ENCODE results near the gene SMAGP. TPM values are rescaled to one million over a fixed set of nuclear protein-coding genes. Genes with fewer than 3 reads are reported as not detected.

The SMAGP gene
- total and polyA plus RNA-seq, 4 donors, result 4.1 to 9.3 (median 6.5) TPM

- Histone ChIP-seq H3K36me3 (ENCODE audit: control insufficient read depth in 1 of 2, insufficient read depth in 2 of 2, low read length in 1 of 2) (peaks cover 0 to 2% of the 10 kb centered on the region in 2 donors), H3K4me1 (ENCODE audit: control insufficient read depth in 1 of 2, insufficient read depth in 2 of 2, low read length in 2 of 2) (no peaks in the 10 kb centered on the region), H3K27me3 (ENCODE audit: control insufficient read depth in 1 of 2, insufficient read depth in 2 of 2, low read length in 1 of 2) (no peaks in the 10 kb centered on the region), H3K9me3 (ENCODE audit: control insufficient read depth, low read length) (no peaks in the 10 kb centered on the region), H3K4me3 (ENCODE audit: low read length in 2 of 2) (no peak overlapping the region), H3K27ac (ENCODE audit: low read depth in 1 of 2, low read length in 2 of 2) (no peak overlapping the region)
- intact Hi-C loops (cut with DNase I), result no loop called here
- ATAC-seq (ENCODE audit: low FRiP score), result no peak
- DNase-seq, result no peak
- 65 to 73% methylated on average over 2 of the region's 2 CpGs for WGBS, 2 donors
These were observed 59.4 kb downstream of the SMAGP start for GRCh38 chr12:51210690-51211395.

GRCh38 chr12:51209259-51209658 is 61.0 kb downstream of the SMAGP start:
- H3K4me3 ChIP-seq (ENCODE audit: low read length in 2 of 2), result no peak overlapping the region
- intact Hi-C loops (cut with DNase I), result no loop called here
- ATAC-seq (ENCODE audit: low FRiP score) (no peak), DNase-seq (no peak)
- no peak overlapping the region for H3K27ac ChIP-seq (ENCODE audit: low read depth in 1 of 2, low read length in 2 of 2)
- 90 to 95% methylated on average over 2 of the region's 2 CpGs for WGBS, 2 donors
- H3K27me3 ChIP-seq (ENCODE audit: control insufficient read depth in 1 of 2, insufficient read depth in 2 of 2, low read length in 1 of 2), result no peaks in the 10 kb centered on the region
- H3K36me3 ChIP-seq (ENCODE audit: control insufficient read depth in 1 of 2, insufficient read depth in 2 of 2, low read length in 1 of 2), result peaks cover 0 to 2% of the 10 kb centered on the region in 2 donors
- H3K4me1 ChIP-seq (ENCODE audit: control insufficient read depth in 1 of 2, insufficient read depth in 2 of 2, low read length in 2 of 2), result no peaks in the 10 kb centered on the region
- no peaks in the 10 kb centered on the region for H3K9me3 ChIP-seq (ENCODE audit: control insufficient read depth, low read length)

- Histone ChIP-seq H3K4me3 (ENCODE audit: low read length in 2 of 2) (no peak overlapping the region), H3K9me3 (ENCODE audit: control insufficient read depth, low read length) (no peaks in the 10 kb centered on the region), H3K27me3 (ENCODE audit: control insufficient read depth in 1 of 2, insufficient read depth in 2 of 2, low read length in 1 of 2) (no peaks in the 10 kb centered on the region), H3K4me1 (ENCODE audit: control insufficient read depth in 1 of 2, insufficient read depth in 2 of 2, low read length in 2 of 2) (no peaks in the 10 kb centered on the region), H3K36me3 (ENCODE audit: control insufficient read depth in 1 of 2, insufficient read depth in 2 of 2, low read length in 1 of 2) (peaks cover 0 to 2% of the 10 kb centered on the region in 2 donors), H3K27ac (ENCODE audit: low read depth in 1 of 2, low read length in 2 of 2) (no peak overlapping the region)
- 94 to 95% methylated on average over 7 of the region's 7 CpGs for WGBS, 2 donors
- DNase-seq (no peak), ATAC-seq (ENCODE audit: low FRiP score) (no peak)
- intact Hi-C loops (cut with DNase I), result no loop called here
These were observed 62.1 kb downstream of the SMAGP start for GRCh38 chr12:51208016-51208660.

DNA sequence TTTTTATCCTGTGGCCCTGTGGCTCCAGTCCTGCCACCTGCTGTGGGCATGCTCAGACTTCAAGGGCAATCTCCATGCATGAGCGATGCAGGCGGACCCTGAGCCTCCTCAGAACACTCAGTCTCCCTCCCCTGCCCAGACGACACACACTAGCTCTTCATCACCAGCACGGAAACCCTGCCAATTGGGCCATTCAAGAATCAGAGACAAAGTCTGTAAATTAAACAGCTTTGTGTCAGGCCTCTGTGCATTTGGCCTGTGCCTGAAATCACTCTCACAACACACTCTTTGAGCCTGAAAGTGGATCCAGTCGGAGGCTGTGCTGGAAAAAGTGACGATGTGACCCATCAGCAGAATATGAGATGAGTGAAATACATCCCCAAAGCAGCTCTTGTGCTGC is 64.9 kb downstream of the SMAGP start:
- H3K4me3 ChIP-seq (ENCODE audit: low read length in 2 of 2), result no peak overlapping the region
- H3K27ac ChIP-seq (ENCODE audit: low read depth in 1 of 2, low read length in 2 of 2), result no peak overlapping the region
- intact Hi-C loops (cut with DNase I), result no loop called here
- ATAC-seq (ENCODE audit: low FRiP score) (no peak), DNase-seq (no peak)
- no peaks in the 10 kb centered on the region for H3K9me3 ChIP-seq (ENCODE audit: control insufficient read depth, low read length)
- peaks cover 0 to 2% of the 10 kb centered on the region in 2 donors for H3K36me3 ChIP-seq (ENCODE audit: control insufficient read depth in 1 of 2, insufficient read depth in 2 of 2, low read length in 1 of 2)
- no peaks in the 10 kb centered on the region for H3K4me1 ChIP-seq (ENCODE audit: control insufficient read depth in 1 of 2, insufficient read depth in 2 of 2, low read length in 2 of 2)
- WGBS, 2 donors, result 89 to 96% methylated on average over 6 of the region's 6 CpGs
- no peaks in the 10 kb centered on the region for H3K27me3 ChIP-seq (ENCODE audit: control insufficient read depth in 1 of 2, insufficient read depth in 2 of 2, low read length in 1 of 2)

DNA sequence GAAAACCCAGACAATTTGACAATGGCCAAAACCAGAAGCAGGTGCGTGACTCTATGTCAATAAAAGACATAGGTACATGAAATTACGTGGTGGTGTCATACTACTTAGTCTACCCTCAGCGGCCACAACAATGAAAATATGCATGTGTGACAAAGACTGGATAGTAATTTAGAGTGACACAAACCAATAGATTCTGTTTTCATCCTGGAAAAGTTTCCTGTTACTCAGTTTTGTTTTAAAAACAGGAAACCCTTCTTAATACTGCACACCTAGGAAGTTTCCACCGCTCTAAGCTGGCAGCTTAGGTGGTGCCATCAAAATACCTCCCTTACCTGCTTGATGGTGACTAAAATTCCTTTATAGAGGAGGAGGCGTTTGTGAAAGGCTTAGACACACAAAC is 67.5 kb downstream of the SMAGP start:
- no peaks in the 10 kb centered on the region for H3K4me1 ChIP-seq (ENCODE audit: control insufficient read depth in 1 of 2, insufficient read depth in 2 of 2, low read length in 2 of 2)
- intact Hi-C loops (cut with DNase I), result no loop called here
- WGBS, 2 donors, result 94 to 96% methylated on average over 5 of the region's 5 CpGs
- no peak overlapping the region for H3K27ac ChIP-seq (ENCODE audit: low read depth in 1 of 2, low read length in 2 of 2)
- no peaks in the 10 kb centered on the region for H3K27me3 ChIP-seq (ENCODE audit: control insufficient read depth in 1 of 2, insufficient read depth in 2 of 2, low read length in 1 of 2)
- H3K9me3 ChIP-seq (ENCODE audit: control insufficient read depth, low read length), result no peaks in the 10 kb centered on the region
- no peaks in the 10 kb centered on the region for H3K36me3 ChIP-seq (ENCODE audit: control insufficient read depth in 1 of 2, insufficient read depth in 2 of 2, low read length in 1 of 2)
- ATAC-seq (ENCODE audit: low FRiP score), result no peak
- DNase-seq, result no peak
- H3K4me3 ChIP-seq (ENCODE audit: low read length in 2 of 2), result no peak overlapping the region

DNA sequence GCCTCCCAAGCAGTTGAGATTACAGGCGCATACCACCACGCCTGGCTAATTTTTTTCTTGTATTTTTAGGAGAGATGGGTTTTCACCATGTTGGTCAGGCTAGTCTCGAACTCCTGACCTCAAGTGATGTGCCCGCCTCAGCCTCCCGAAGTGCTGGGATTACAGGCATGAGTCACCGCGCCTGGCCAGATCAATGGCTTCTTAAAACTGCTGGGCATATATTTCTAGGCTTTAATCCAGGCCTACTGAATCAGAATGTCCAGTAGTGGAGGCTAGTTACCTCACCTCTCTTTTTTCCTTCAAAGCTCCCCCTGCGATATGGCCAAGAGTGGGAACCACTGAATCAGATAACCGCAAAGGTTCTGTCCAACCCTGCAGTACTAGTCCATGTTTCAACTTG is 69.4 kb downstream of the SMAGP start:
- Histone ChIP-seq H3K4me3 (ENCODE audit: low read length in 2 of 2) (no peak overlapping the region), H3K9me3 (ENCODE audit: control insufficient read depth, low read length) (no peaks in the 10 kb centered on the region), H3K36me3 (ENCODE audit: control insufficient read depth in 1 of 2, insufficient read depth in 2 of 2, low read length in 1 of 2) (no peaks in the 10 kb centered on the region), H3K4me1 (ENCODE audit: control insufficient read depth in 1 of 2, insufficient read depth in 2 of 2, low read length in 2 of 2) (no peaks in the 10 kb centered on the region), H3K27ac (ENCODE audit: low read depth in 1 of 2, low read length in 2 of 2) (no peak overlapping the region), H3K27me3 (ENCODE audit: control insufficient read depth in 1 of 2, insufficient read depth in 2 of 2, low read length in 1 of 2) (no peaks in the 10 kb centered on the region)
- ATAC-seq (ENCODE audit: low FRiP score), result no peak
- no peak for DNase-seq
- intact Hi-C loops (cut with DNase I), result no loop called here
- WGBS, 2 donors, result 92 to 94% methylated on average over 9 of the region's 9 CpGs

DNA sequence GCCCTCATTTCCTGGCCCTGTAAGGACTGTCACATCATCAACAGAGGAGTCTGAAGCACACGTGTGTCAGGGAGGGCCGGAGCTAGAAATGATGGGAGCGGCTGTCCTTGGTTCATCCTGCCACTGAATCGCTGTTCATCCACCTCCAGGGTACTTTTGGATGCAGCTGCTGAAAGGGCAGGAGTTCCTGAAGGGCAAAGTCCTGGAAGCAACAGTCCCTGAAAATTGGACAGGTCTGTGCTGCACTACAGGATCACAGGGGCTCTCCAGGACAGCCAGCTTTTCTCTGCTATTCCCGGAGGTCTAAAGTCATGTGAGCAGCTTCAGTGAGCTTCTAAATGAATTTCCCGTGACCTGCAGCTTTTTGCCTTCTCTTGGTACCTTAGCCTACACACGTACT is 70.1 kb downstream of the SMAGP start:
- Histone ChIP-seq H3K27me3 (ENCODE audit: control insufficient read depth in 1 of 2, insufficient read depth in 2 of 2, low read length in 1 of 2) (no peaks in the 10 kb centered on the region), H3K4me1 (ENCODE audit: control insufficient read depth in 1 of 2, insufficient read depth in 2 of 2, low read length in 2 of 2) (no peaks in the 10 kb centered on the region), H3K4me3 (ENCODE audit: low read length in 2 of 2) (no peak overlapping the region), H3K27ac (ENCODE audit: low read depth in 1 of 2, low read length in 2 of 2) (no peak overlapping the region), H3K36me3 (ENCODE audit: control insufficient read depth in 1 of 2, insufficient read depth in 2 of 2, low read length in 1 of 2) (no peaks in the 10 kb centered on the region), H3K9me3 (ENCODE audit: control insufficient read depth, low read length) (no peaks in the 10 kb centered on the region)
- 84 to 86% methylated on average over 7 of the region's 7 CpGs for WGBS, 2 donors
- intact Hi-C loops (cut with DNase I), result no loop called here
- DNase-seq (no peak), ATAC-seq (ENCODE audit: low FRiP score) (no peak)

DNA sequence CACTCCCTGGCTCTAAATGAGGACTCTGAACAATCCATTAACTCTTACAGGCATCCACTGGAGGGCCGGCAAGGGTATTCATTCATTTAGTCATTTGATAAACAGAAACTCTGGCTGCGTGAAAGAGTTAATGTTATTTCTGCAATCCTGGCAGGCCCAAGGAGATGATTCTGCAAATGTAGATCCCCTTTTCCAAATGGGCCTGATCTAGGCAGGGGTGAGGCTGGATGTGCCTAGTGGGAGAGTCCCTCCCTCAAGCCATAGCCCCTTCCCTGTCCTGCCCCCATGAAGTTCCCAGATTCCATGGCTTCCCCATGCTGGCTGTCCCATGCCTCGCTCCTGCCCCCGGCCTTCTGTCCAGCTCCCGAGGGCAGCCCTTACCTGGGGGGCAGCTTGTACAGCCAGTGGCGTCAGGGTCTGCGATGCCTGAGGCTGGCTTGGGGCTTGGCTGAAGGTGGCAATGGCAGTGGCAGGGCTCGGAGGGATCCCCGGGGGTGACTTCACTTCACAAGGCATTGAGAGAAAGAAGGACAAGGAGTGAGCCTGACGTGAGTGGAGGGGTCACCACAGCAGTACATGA is 70.8 kb downstream of the SMAGP start:
- Histone ChIP-seq H3K9me3 (ENCODE audit: control insufficient read depth, low read length) (no peaks in the 10 kb centered on the region), H3K4me3 (ENCODE audit: low read length in 2 of 2) (no peak overlapping the region), H3K27ac (ENCODE audit: low read depth in 1 of 2, low read length in 2 of 2) (no peak overlapping the region), H3K36me3 (ENCODE audit: control insufficient read depth in 1 of 2, insufficient read depth in 2 of 2, low read length in 1 of 2) (no peaks in the 10 kb centered on the region), H3K27me3 (ENCODE audit: control insufficient read depth in 1 of 2, insufficient read depth in 2 of 2, low read length in 1 of 2) (no peaks in the 10 kb centered on the region), H3K4me1 (ENCODE audit: control insufficient read depth in 1 of 2, insufficient read depth in 2 of 2, low read length in 2 of 2) (no peaks in the 10 kb centered on the region)
- DNase-seq (no peak), ATAC-seq (ENCODE audit: low FRiP score) (no peak)
- WGBS, 2 donors, result 88 to 89% methylated on average over 10 of the region's 10 CpGs
- intact Hi-C loops (cut with DNase I), result no loop called here
